D721Med (cell line): ENCODE measurements around the gene TPPP3.

Experiments
- DNase-seq: peaks from one replicate; pipeline ENCODE4 v3.0.0; 2011; ENCODE audit warnings: low spot score; ENCODE audit not compliant: insufficient read length
- FAIRE-seq: peaks from 2 replicates; lab custom pipeline; 2011; peaks lifted over from hg19 to GRCh38; lab: Jason Lieb, UNC
- CTCF ChIP-seq: IDR thresholded peaks from 2 replicates; pipeline ENCODE4 v1.5.1; 2012; ENCODE audit warnings: mild to moderate bottlenecking, control low read depth; ENCODE audit not compliant: insufficient read depth; ENCODE audit errors: missing control alignments

TPPP3 gene

DNA sequence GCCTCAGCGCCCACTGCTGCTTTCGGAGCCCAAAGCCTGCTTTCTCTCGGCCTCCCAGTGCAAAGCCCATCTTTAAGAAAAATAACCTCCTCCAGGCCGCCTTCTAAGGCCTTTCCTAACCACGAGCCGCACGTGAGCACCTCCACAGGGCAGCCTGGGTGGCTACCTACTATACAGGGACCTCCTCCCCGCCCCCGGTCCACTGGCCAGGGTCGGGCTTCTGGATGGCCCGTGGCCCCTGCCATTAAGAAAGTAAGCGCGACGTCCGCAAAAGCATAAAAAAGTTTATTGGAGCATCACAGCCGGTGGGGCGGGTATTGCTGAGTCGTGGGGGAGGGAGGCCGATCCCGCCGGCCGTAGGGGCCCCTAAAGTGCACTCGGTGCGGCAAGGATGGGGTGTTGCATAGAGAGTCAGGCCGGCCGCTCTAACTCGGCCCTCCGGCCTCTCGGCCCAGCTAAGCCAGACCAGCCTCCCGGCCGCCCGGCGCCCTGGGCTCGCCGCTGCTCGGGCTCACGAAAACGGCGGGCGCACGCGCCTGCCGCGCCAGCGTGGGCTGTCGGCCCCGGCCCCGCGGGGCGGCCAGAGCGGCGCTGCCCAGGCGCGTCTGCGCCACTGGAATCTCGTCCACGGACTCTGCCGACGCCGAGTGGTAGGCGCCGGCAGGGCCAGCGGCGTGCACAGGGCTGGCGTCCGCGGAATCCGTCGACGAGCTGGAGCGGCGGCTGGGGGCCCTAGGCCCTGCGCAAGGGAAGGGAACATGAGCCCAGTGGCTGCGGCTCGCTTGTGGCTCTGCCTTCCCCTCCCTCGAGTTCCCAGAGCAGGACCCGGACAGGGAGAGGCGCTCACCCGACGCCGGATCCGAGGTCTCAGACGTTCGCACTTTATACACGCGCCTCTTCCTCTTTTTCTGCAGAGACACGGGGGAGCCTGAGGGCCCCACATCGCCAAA lies 1.1 kb upstream of the TPPP3 start:
- FAIRE-seq = no peak
- no peak for DNase-seq
- no peak for TF ChIP-seq CTCF

DNA sequence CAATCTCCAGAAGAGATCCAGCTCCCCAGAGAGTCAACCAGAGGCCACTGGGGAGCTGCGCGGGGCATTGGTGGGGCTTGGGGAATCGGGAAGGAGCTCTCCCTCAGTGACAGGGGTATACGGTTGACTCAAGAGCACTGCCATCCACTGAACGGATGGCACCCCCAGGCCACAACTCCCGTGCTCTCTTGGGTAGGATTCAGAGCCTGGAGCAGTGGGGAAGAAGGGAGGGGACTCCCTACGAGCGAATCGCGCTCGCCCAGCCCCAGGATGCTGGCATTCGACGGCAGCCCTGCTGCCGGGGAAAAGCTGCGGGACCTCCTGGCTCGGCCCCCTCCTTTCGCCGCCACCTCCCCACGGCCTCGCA lies 473 bp upstream of the TPPP3 start:
- no peak for TF ChIP-seq CTCF
- no peak for FAIRE-seq
- no peak for DNase-seq

DNA sequence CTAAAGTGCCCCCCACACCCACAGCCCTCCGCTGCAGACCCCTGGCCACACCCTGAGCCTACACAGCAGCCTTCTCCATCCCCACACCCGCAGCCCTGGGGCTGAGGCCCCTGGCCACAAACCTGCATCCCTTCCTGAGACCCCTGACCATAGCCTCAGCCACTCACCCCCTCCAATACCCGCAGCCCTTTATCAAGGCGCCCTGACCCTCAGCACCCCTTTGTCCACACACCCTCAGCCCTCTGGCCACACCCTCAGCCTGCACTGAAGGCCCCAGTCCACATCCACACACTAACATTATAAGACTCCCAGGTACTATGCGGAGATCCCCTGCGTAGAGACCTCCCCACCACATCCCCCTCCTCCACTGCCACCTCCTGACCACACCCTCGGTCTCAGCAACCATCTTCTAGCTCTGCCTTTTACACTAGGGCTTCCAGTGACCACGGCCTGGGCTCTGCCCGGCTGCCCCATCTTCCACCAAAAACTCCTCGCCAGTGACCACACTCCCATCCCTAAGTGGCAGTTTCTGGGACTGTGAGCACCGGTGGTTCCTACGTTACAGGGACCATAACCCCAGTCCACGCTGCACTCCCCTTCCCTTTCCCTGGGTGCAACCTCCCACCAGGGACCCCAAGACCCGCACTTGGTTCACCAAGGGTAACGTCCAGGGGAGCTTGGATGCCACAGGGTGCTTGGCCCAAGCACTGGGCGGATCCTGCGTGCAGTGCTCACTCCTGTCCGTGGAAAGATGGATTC lies 818 bp downstream of the TPPP3 start:
- no peak for FAIRE-seq
- DNase-seq = no peak
- no peak for TF ChIP-seq CTCF

GRCh38 chr16:67391424-67392300 lies 1.6 kb downstream of the TPPP3 start:
- DNase-seq = no peak
- FAIRE-seq = no peak
- TF ChIP-seq CTCF = no peak

DNA sequence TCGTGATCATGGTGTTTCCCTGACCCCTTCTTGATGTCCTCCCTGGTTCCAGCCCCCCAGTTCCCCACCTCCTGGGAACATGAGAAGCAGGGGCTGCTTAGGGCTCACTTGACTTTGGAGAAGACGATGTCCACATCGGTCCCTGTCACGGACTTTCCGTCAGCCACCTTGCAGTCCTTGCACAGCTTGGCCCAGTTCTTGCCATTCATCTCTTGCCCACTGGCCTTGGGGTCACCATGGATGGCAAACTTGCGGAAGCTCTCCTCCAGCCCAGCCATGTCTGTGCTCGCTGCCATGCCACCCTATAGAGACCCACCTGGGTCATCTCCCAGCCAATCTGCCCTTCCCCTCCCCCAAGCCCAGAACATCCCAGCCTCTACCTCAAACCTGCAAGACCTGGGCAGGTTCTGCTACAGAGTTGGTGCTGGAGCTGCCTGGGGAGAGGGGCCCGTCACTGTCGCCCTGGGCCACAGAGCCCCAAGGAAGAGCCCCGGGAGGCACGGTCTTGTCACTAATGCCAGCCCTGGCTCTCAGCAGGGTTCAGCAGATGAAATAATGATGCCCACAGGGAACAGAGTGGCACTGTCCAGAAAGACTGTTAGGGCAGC lies 2.4 kb downstream of the TPPP3 start:
- no peak for TF ChIP-seq CTCF
- no peak for FAIRE-seq
- DNase-seq = no peak

DNA sequence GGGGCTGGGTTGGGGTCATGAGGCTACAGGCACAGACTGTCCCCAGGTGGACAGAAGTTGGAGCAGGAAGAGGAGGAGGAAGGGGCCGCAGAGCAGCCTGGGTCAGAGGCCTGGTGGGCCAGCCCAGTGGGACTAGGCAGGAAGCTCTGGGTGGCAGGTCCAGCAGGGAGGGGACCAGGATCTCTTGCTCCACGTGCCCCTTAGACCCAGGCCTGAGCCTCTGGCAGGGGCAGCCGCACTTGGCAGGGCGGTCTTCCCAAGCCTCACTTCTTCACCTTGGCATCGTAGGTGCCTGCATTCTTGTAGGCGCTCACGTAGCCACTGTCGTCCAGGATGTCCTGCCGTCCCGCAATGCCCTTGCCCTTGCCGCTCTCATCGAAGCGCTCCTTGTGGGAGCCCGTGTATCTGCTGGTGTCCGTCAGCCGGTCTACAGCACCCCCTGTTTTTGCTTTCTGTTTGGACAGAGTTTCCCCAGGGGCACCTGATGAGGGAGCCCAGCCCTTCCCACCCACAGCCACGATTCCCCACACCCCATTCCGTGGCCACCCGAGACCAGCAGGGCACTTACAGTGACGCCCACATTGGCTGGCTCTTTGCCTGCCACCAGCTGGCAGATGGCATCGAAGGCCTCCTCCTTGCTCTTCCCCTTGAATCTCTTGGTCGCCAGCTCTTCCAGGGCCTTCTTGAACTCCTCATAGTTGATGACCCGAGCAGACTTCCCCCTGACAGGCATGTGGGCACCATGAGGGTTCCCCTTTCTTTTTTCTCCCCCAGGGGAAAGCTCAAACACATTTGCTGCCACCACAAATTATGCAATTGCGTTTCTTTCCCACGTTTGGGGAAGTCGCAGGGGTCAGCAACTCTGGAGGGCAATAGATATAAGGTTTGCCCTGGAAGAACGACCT lies 3.1 kb downstream of the TPPP3 start:
- FAIRE-seq = no peak
- no peak for TF ChIP-seq CTCF
- no peak for DNase-seq
